HepG2 (cell line): ENCODE measurements around the gene ARHGEF6. TPM values are rescaled to one million over a fixed set of nuclear protein-coding genes. Genes with fewer than 3 reads are reported as not detected.

ENCODE experiments used
- ATAC-seq: fragments of 200-7000 bp; cut with Tn5 transposase; 3 replicates; pipeline ENCODE4 v1.9.1; 2020; ENCODE audit warnings: mild to moderate bottlenecking, moderate library complexity
- BruUV-seq: library from RNA; stranded (reverse); fragments of 400-500 nt; replicated peaks from 2 replicates; lab custom pipeline; 2021; lab: Mats Ljungman, UMichigan
- CTCF ChIA-PET: fragments of 300-600 bp; formaldehyde crosslinking; extraction: SDS; loops from one replicate; lab custom pipeline; 2021; ENCODE audit warnings: low total read pairs, inconsistent platforms, low intra/inter-chr PET ratio; lab: Yijun Ruan, JAX
- POLR2A ChIA-PET: fragments of 350-600 bp; sonication (Branson Sonifier 250); formaldehyde crosslinking; loops from one replicate; lab custom pipeline; 2020; ENCODE audit warnings: antibody characterized with exemption, inconsistent platforms; lab: Yijun Ruan, JAX
- DNase-seq: peaks from one replicate; pipeline ENCODE4 v3.0.0-alpha.2; 2015; ENCODE audit warnings: low spot score
- FAIRE-seq: peaks from 3 replicates; lab custom pipeline; 2011; peaks lifted over from hg19 to GRCh38; lab: Jason Lieb, UNC
- H2AFZ ChIP-seq: one replicate; pipeline ENCODE4 v1.6.1; 2011; ENCODE audit warnings: low read length, inconsistent platforms
- H3K27ac ChIP-seq: fragments of 300-600 bp; 3 replicates; pipeline ENCODE4 v1.8.0; 2011; ENCODE audit warnings: mixed run types, mild to moderate bottlenecking, mixed read lengths, low read length, inconsistent platforms; ENCODE audit not compliant: insufficient read depth; ENCODE audit errors: extremely low read length
- H3K27me3 ChIP-seq, 2 experiments: fragments of 200-600 bp in 1 of 2; 2 replicates in 1 of 2; 3 replicates in 1 of 2; pipeline versions ENCODE4 v1.6.0 to v1.8.0; 2011; ENCODE audit warnings: low read length in 2 of 2, mild to moderate bottlenecking in 2 of 2, moderate library complexity in 2 of 2, inconsistent platforms in 1 of 2; ENCODE audit not compliant: insufficient read depth in 2 of 2, control insufficient read depth in 1 of 2
- H3K36me3 ChIP-seq, 2 experiments: fragments of 200-600 bp in 1 of 2; replicated peaks in 1 of 2; 2 replicates in 1 of 2; 3 replicates in 1 of 2; pipeline versions ENCODE4 v1.5.1 to v1.8.0; 2011; ENCODE audit warnings: low read length in 2 of 2, inconsistent platforms in 1 of 2; ENCODE audit not compliant: insufficient read depth in 2 of 2, control insufficient read depth in 1 of 2
- H3K4me1 ChIP-seq: 2 replicates; pipeline ENCODE4 v1.5.1; 2012; ENCODE audit warnings: low read length, inconsistent platforms; ENCODE audit not compliant: insufficient read depth
- H3K4me2 ChIP-seq: 2 replicates; pipeline ENCODE4 v1.6.0; 2011; ENCODE audit warnings: low read depth, low read length, inconsistent platforms
- H3K4me3 ChIP-seq, 3 experiments: fragments of 200-600 bp in 1 of 3; sonication (generic), shearing (Covaris generic) in 1 of 3; replicated peaks in 1 of 3; 2 replicates each; pipeline ENCODE4 v1.5.1; 2011 to 2016; ENCODE audit warnings: low read length in 3 of 3, inconsistent platforms in 2 of 3, low read depth in 2 of 3, mild to moderate bottlenecking in 2 of 3, control low read depth in 1 of 3, mixed read lengths in 1 of 3; ENCODE audit not compliant: insufficient read depth in 1 of 3
- H3K79me2 ChIP-seq: one replicate; pipeline ENCODE4 v1.6.1; 2011; ENCODE audit warnings: low read length, inconsistent platforms; ENCODE audit not compliant: insufficient read depth
- H3K9ac ChIP-seq: 2 replicates; pipeline ENCODE4 v1.6.0; 2011; ENCODE audit warnings: mild to moderate bottlenecking, low read depth, low read length, inconsistent platforms; ENCODE audit not compliant: insufficient read depth
- H3K9me3 ChIP-seq: 2 replicates; pipeline ENCODE4 v1.5.1; 2012; ENCODE audit warnings: mild to moderate bottlenecking, low read length
- H4K20me1 ChIP-seq: 2 replicates; pipeline ENCODE4 v1.6.0; 2011; ENCODE audit warnings: inconsistent platforms, mild to moderate bottlenecking, low read length, moderate library complexity; ENCODE audit not compliant: insufficient read depth
- AGO1 ChIP-seq: fragments of 200-400 bp; formaldehyde crosslinking; IDR thresholded peaks from 2 replicates; pipeline ENCODE4 v1.6.1; 2017; ENCODE audit warnings: mild to moderate bottlenecking, low read depth, low read length, moderate library complexity; ENCODE audit not compliant: poor library complexity, severe bottlenecking
- FOXK2 ChIP-seq: fragments of 450-650 bp; IDR thresholded peaks from 2 replicates; pipeline ENCODE4 v1.6.1; 2016
- GATAD2A ChIP-seq: IDR thresholded peaks from 2 replicates; pipeline ENCODE4 v1.6.1; 2016
- HOXD1 ChIP-seq: sonication (generic); formaldehyde crosslinking; IDR thresholded peaks from 2 replicates; pipeline ENCODE4 v1.5.0; 2020; ENCODE audit warnings: missing genetic modification reagents
- MXI1 ChIP-seq: IDR thresholded peaks from 3 replicates; pipeline ENCODE4 v1.6.1; 2012; ENCODE audit warnings: low read depth, low read length, inconsistent platforms, borderline replicate concordance
- PCBP1 ChIP-seq: fragments of 200-400 bp; formaldehyde crosslinking; IDR thresholded peaks from 2 replicates; pipeline ENCODE4 v1.6.1; 2017; ENCODE audit warnings: mild to moderate bottlenecking, low read depth, low read length, borderline replicate concordance
- RFX5 ChIP-seq: IDR thresholded peaks from 2 replicates; pipeline ENCODE4 v1.6.1; 2011; ENCODE audit warnings: low read depth, low read length, improper control_type of control experiment
- ZC3H4 ChIP-seq: sonication (generic); formaldehyde crosslinking; IDR thresholded peaks from 2 replicates; pipeline ENCODE4 v1.4.0; 2020; ENCODE audit warnings: missing genetic modification reagents, borderline replicate concordance
- ZNF264 ChIP-seq: sonication (generic); formaldehyde crosslinking; IDR thresholded peaks from 2 replicates; pipeline ENCODE4 v1.4.0; 2020; ENCODE audit warnings: missing genetic modification reagents
- WGBS: methylation state at CpG from one replicate; pipeline ENCODE4 v1.1.6; 2017; ENCODE audit warnings: low lambda C conversion rate; 5-methylcytosine and 5-hydroxymethylcytosine counted together
- in situ Hi-C: cut with HindIII; loops from 2 replicates; pipeline ENCODE4 v1.10.0; 2017; ENCODE audit warnings: low pct_unique_long_range_greater_than_20kb; ENCODE audit not compliant: extremely low pct_ligation_motif_present
- intact Hi-C: fragments of 100-400 bp; cut with micrococcal nuclease; formaldehyde crosslinking; loops from one replicate; pipeline ENCODE4 v1.10.0; 2022; ENCODE audit not compliant: unreplicated experiment
- polyA plus RNA-seq, 8 experiments: library from polyadenylated mRNA; depleted of rRNA in 3 of 8; stranded (reverse) in 7 of 8; unstranded in 1 of 8; fragments of >200 nt; fragmentation: Illumina TruSeq in 4 of 8; extraction: Trizol in 4 of 8; gene quantifications; 2 replicates each; pipeline versions ENCODE4 v1.2.1 to v1.2.3, GENCODE V29; 2011 to 2016; ENCODE audit warnings: low read depth in 4 of 8, missing spikeins in 1 of 8, mixed read lengths in 1 of 8; ENCODE audit not compliant: insufficient read depth in 1 of 8
- total RNA-seq, 5 experiments: library from RNA; depleted of rRNA; stranded (reverse); fragments of >200 nt; fragmentation: Illumina TruSeq; extraction: Trizol; gene quantifications; 2 replicates each; pipeline ENCODE4 v1.2.3, GENCODE V29; 2016; ENCODE audit warnings: low read depth in 1 of 5
- TF ChIP-seq, protein P1 (sequence below): sonication (generic); formaldehyde crosslinking; IDR thresholded peaks from 2 replicates; pipeline ENCODE4 v1.4.0; 2020; ENCODE audit warnings: missing genetic modification reagents
- TF ChIP-seq, protein P2 (sequence below): sonication (generic); formaldehyde crosslinking; IDR thresholded peaks from 2 replicates; pipeline ENCODE4 v1.4.0; 2020; ENCODE audit warnings: missing genetic modification reagents, borderline replicate concordance
- TF ChIP-seq, protein P3 (sequence below): fragments of 450-650 bp; IDR thresholded peaks from 2 replicates; pipeline ENCODE4 v1.6.1; 2016
- TF ChIP-seq, protein P4 (sequence below): sonication (generic); formaldehyde crosslinking; IDR thresholded peaks from 2 replicates; pipeline ENCODE4 v1.4.0; 2020; ENCODE audit warnings: mild to moderate bottlenecking, missing genetic modification reagents

ARHGEF6 gene
- total and polyA plus RNA-seq, 2 of the 13 experiments (the other 11 are each of a cell fraction or from before 2014, with no cell fraction given), result 0.03 TPM; not detected in 1

DNA sequence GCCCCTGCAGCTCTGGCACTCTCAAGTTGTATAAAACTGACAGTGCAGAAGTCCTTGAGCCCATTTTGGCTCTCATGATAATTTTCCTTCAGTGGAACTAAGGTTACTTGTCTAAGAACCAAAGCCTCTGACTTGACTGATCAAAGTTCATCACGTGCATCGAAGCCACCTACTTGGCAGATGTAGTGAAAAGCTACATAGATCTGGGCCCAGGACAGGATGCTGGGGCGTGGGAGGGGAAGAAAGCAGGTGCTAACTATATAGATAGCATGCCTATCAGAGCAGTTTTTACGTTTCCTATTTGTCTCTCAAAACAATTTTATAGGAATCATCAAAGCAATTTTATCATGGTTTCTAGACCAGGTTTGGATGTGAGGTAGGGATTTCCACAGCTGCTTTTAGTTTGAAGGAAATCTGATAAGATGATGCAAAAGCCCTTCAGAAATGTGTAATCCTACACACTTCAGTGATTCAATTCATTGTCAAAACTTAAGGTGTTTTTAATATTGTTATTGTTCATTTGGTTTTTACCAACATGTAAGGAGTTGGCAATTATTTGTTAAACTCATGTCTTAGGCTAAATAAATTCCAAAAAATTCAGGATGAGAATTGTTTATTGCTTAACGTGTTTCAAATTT, 134.0 kb downstream of the ARHGEF6 start:
- FAIRE-seq, result no peak
- intact Hi-C loops, result no loop called here
- no TSS peak for BruUV-seq

More for the DNA sequence above, 134.0 kb downstream of the ARHGEF6 start:
- Histone ChIP-seq H3K4me3 (no peak overlapping the region), H3K9me3 (no peaks in the 10 kb centered on the region), H3K4me2 (no peak overlapping the region), H3K4me1 (no peaks in the 10 kb centered on the region), H3K36me3 (no peaks in the 10 kb centered on the region), H2AFZ (no peak overlapping the region), H3K9ac (no peak overlapping the region), H3K27me3 (no peaks in the 10 kb centered on the region), H4K20me1 (no peaks in the 10 kb centered on the region), H3K79me2 (no peaks in the 10 kb centered on the region), H3K27ac (no peak overlapping the region)
- TF ChIP-seq, protein P1, sequence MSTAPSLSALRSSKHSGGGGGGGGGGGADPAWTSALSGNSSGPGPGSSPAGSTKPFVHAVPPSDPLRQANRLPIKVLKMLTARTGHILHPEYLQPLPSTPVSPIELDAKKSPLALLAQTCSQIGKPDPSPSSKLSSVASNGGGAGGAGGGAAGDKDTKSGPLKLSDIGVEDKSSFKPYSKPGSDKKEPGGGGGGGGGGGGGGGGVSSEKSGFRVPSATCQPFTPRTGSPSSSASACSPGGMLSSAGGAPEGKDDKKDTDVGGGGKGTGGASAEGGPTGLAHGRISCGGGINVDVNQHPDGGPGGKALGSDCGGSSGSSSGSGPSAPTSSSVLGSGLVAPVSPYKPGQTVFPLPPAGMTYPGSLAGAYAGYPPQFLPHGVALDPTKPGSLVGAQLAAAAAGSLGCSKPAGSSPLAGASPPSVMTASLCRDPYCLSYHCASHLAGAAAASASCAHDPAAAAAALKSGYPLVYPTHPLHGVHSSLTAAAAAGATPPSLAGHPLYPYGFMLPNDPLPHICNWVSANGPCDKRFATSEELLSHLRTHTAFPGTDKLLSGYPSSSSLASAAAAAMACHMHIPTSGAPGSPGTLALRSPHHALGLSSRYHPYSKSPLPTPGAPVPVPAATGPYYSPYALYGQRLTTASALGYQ (CRISPR knock-in tag), result no peak
- TF ChIP-seq RFX5 (no peak), ZC3H4 (CRISPR knock-in tag) (no peak), AGO1 (no peak), HOXD1 (no peak), PCBP1 (no peak), MXI1 (no peak), FOXK2 (no peak), GATAD2A (CRISPR knock-in tag) (no peak), ZNF264 (no peak)
- TF ChIP-seq, protein P2, sequence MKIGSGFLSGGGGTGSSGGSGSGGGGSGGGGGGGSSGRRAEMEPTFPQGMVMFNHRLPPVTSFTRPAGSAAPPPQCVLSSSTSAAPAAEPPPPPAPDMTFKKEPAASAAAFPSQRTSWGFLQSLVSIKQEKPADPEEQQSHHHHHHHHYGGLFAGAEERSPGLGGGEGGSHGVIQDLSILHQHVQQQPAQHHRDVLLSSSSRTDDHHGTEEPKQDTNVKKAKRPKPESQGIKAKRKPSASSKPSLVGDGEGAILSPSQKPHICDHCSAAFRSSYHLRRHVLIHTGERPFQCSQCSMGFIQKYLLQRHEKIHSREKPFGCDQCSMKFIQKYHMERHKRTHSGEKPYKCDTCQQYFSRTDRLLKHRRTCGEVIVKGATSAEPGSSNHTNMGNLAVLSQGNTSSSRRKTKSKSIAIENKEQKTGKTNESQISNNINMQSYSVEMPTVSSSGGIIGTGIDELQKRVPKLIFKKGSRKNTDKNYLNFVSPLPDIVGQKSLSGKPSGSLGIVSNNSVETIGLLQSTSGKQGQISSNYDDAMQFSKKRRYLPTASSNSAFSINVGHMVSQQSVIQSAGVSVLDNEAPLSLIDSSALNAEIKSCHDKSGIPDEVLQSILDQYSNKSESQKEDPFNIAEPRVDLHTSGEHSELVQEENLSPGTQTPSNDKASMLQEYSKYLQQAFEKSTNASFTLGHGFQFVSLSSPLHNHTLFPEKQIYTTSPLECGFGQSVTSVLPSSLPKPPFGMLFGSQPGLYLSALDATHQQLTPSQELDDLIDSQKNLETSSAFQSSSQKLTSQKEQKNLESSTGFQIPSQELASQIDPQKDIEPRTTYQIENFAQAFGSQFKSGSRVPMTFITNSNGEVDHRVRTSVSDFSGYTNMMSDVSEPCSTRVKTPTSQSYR (CRISPR knock-in tag), result no peak
- TF ChIP-seq, protein P3, sequence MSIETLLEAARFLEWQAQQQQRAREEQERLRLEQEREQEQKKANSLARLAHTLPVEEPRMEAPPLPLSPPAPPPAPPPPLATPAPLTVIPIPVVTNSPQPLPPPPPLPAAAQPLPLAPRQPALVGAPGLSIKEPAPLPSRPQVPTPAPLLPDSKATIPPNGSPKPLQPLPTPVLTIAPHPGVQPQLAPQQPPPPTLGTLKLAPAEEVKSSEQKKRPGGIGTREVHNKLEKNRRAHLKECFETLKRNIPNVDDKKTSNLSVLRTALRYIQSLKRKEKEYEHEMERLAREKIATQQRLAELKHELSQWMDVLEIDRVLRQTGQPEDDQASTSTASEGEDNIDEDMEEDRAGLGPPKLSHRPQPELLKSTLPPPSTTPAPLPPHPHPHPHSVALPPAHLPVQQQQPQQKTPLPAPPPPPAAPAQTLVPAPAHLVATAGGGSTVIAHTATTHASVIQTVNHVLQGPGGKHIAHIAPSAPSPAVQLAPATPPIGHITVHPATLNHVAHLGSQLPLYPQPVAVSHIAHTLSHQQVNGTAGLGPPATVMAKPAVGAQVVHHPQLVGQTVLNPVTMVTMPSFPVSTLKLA, result no peak
- TF ChIP-seq, protein P4, sequence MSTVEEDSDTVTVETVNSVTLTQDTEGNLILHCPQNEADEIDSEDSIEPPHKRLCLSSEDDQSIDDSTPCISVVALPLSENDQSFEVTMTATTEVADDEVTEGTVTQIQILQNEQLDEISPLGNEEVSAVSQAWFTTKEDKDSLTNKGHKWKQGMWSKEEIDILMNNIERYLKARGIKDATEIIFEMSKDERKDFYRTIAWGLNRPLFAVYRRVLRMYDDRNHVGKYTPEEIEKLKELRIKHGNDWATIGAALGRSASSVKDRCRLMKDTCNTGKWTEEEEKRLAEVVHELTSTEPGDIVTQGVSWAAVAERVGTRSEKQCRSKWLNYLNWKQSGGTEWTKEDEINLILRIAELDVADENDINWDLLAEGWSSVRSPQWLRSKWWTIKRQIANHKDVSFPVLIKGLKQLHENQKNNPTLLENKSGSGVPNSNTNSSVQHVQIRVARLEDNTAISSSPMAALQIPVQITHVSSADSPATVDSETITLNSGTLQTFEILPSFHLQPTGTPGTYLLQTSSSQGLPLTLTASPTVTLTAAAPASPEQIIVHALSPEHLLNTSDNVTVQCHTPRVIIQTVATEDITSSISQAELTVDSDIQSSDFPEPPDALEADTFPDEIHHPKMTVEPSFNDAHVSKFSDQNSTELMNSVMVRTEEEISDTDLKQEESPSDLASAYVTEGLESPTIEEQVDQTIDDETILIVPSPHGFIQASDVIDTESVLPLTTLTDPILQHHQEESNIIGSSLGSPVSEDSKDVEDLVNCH, result no peak
- DNase-seq, result no peak
- no peak for ATAC-seq
- CTCF ChIA-PET, result no interaction called here
- in situ Hi-C loops, result no loop called here
- WGBS, result 0% methylated on average over 5 of the region's 5 CpGs
- POLR2A ChIA-PET, result no interaction called here
